Measurements from ENCODE around the gene GALNT13. TPM values are rescaled to one million over a fixed set of nuclear protein-coding genes. Genes with fewer than 3 reads are reported as not detected.
"Not testable (repeated sequence)": the region's sequence is repeated elsewhere in the genome, so short reads cannot be mapped to it uniquely, and the experiment has no call there.

GALNT13 gene
- total RNA-seq, 3 donors from 2014 or later: not detected

- not testable (repeated sequence) for DNase-seq; H3K4me3 Mint-ChIP-seq; H3K4me1 Mint-ChIP-seq (ENCODE audit: low read depth); ATAC-seq; H3K27me3 Mint-ChIP-seq (ENCODE audit: low read depth); H3K36me3 Mint-ChIP-seq (ENCODE audit: insufficient read depth)
- H3K9me3 Mint-ChIP-seq: peaks cover 13% of the 10 kb centered on the region
Observed at GRCh38 chr2:154471492-154471891, 599.8 kb downstream of the GALNT13 start.

- Mint-ChIP-seq H3K9me3 (peaks cover 6% of the 10 kb centered on the region), H3K4me1 (ENCODE audit: low read depth) (no peaks in the 10 kb centered on the region), H3K4me3 (no peak overlapping the region), H3K27me3 (ENCODE audit: low read depth) (no peaks in the 10 kb centered on the region), H3K36me3 (ENCODE audit: insufficient read depth) (no peaks in the 10 kb centered on the region)
- ATAC-seq (no peak), DNase-seq (no peak)
Observed at GRCh38 chr2:154477319-154477718, 605.6 kb downstream of the GALNT13 start.

GRCh38 chr2:154480521-154480920 lies 608.8 kb downstream of the GALNT13 start:
- H3K27me3 Mint-ChIP-seq (ENCODE audit: low read depth): no peaks in the 10 kb centered on the region
- no peaks in the 10 kb centered on the region for H3K4me1 Mint-ChIP-seq (ENCODE audit: low read depth)
- H3K9me3 Mint-ChIP-seq: peaks cover 4% of the 10 kb centered on the region
- DNase-seq: no peak
- no peak overlapping the region for H3K4me3 Mint-ChIP-seq
- no peaks in the 10 kb centered on the region for H3K36me3 Mint-ChIP-seq (ENCODE audit: insufficient read depth)
- ATAC-seq: no peak

DNA sequence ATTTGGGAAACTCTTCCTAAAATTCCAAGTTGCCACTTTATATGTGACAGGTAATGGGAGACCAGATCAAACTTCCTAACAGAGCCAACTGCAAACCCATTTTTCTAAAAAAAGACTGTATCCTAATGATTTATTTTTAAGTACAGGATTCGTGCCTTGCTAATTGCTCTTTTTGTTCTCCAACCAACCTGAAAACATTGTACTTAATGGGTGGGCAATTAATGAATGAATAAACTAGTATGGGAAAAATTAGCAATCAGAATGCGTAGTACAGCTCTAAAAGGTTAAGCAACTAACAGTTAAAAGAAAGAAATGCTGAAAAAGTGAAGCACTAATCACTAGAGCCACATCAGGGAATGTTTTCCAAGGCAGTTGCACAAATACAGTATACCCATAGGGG lies 609.6 kb downstream of the GALNT13 start:
- no peak for DNase-seq
- Mint-ChIP-seq H3K27me3 (ENCODE audit: low read depth) (no peaks in the 10 kb centered on the region), H3K4me1 (ENCODE audit: low read depth) (no peaks in the 10 kb centered on the region), H3K4me3 (no peak overlapping the region), H3K9me3 (no peaks in the 10 kb centered on the region), H3K36me3 (ENCODE audit: insufficient read depth) (no peaks in the 10 kb centered on the region)
- no peak for ATAC-seq

- peaks cover 7% of the 10 kb centered on the region for H3K9me3 Mint-ChIP-seq
- no peak overlapping the region for H3K4me3 Mint-ChIP-seq
- no peaks in the 10 kb centered on the region for H3K27me3 Mint-ChIP-seq (ENCODE audit: low read depth)
- H3K36me3 Mint-ChIP-seq (ENCODE audit: insufficient read depth): no peaks in the 10 kb centered on the region
- H3K4me1 Mint-ChIP-seq (ENCODE audit: low read depth): no peaks in the 10 kb centered on the region
- DNase-seq: no peak
- ATAC-seq: no peak
Observed at GRCh38 chr2:154484338-154485099, 612.8 kb downstream of the GALNT13 start.

DNA sequence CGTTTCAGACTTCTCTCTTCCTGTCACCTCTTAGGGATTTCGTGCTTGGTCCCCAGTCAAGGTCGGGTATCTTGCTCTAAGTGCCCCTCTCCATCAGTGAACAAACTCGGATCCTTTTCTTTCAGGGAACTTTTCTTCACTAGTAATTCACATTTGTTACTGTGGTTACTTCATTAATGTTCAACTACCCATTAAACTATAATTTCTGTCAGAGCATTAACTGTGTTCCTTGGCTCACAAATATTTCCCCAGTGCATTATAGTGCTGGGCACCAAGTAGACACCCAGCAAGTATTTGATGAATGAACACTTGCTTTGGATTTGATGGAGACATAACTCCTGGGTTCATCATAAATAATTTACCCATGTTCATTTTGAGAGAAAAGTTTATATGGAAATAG lies 617.1 kb downstream of the GALNT13 start:
- no peak for DNase-seq
- Mint-ChIP-seq H3K4me3 (no peak overlapping the region), H3K36me3 (ENCODE audit: insufficient read depth) (no peaks in the 10 kb centered on the region), H3K9me3 (peaks cover 12% of the 10 kb centered on the region), H3K4me1 (ENCODE audit: low read depth) (no peaks in the 10 kb centered on the region), H3K27me3 (ENCODE audit: low read depth) (no peaks in the 10 kb centered on the region)
- ATAC-seq: no peak

DNA sequence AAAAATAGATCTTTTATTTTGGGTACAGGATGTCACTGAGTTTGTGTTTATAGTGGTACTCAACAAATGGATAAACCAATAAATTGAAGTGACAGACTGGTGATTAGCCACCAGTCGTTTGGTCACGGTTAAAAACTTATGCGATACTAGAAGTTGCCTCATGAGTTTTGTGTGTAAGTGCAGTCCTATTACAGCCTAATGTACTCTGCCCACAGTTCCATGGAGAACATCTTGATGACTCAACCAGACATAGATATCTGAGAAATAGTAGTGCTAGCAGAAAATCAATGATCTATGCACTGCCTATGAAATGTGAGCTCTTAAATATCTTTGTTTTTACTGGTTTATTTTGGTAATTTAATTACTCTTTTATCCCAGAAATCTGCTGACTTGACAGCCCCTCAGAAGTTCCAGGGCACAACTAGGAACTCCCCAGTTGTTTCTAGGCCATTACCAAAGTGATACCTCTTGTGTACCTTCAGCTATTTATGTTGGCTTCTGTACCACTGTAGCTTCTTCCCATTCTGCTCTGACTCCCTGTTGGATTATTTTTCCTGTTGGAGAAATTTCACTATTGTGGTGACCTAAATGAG lies 617.6 kb downstream of the GALNT13 start:
- Mint-ChIP-seq H3K9me3 (peaks cover 14% of the 10 kb centered on the region), H3K27me3 (ENCODE audit: low read depth) (no peaks in the 10 kb centered on the region), H3K4me1 (ENCODE audit: low read depth) (no peaks in the 10 kb centered on the region), H3K4me3 (no peak overlapping the region), H3K36me3 (ENCODE audit: insufficient read depth) (no peaks in the 10 kb centered on the region)
- ATAC-seq: no peak
- no peak for DNase-seq

DNA sequence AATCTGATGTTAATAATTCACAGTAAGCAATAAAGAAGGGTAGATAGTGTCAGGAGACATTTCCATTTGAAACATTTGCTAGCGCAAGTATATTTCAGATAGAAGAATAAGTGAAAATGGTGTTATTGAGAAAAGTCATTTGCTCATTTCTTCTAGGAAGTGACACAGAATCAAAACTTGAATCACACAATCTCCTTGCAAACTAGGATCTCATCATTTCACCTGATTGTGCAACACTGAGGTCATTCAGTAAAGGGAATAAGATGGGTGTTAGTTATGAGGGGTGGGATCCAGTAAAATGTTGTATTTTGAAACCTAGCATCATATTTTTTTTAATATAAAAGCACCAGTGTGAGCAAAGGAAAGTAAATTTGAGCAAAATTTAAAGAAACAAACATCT lies 618.8 kb downstream of the GALNT13 start:
- DNase-seq (no peak), ATAC-seq (no peak)
- Mint-ChIP-seq H3K9me3 (peaks cover 20% of the 10 kb centered on the region), H3K4me1 (ENCODE audit: low read depth) (no peaks in the 10 kb centered on the region), H3K27me3 (ENCODE audit: low read depth) (no peaks in the 10 kb centered on the region), H3K4me3 (no peak overlapping the region), H3K36me3 (ENCODE audit: insufficient read depth) (no peaks in the 10 kb centered on the region)

DNA sequence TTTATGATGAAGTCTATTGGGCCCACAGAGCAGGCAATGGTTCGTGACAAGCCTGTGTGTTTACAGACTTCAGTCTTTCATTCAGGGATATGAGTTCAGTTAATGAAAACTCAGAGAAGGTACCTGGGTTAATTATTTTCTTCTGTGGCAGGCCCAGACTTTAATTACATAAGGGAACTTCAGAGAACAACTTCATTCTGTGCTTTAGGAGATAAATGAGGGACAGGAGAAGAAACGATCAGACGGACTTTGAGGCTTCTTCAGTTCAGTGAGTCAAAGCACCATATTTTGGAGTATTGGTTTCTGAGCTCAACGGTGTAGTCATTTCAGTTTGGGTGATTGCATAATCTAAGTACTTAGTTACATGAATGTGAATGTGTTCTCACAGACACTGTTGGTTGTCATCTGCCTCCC lies 623.7 kb downstream of the GALNT13 start:
- no peak for DNase-seq
- no peak overlapping the region for H3K4me3 Mint-ChIP-seq
- no peaks in the 10 kb centered on the region for H3K27me3 Mint-ChIP-seq (ENCODE audit: low read depth)
- no peak for ATAC-seq
- no peaks in the 10 kb centered on the region for H3K4me1 Mint-ChIP-seq (ENCODE audit: low read depth)
- peaks cover 13% of the 10 kb centered on the region for H3K9me3 Mint-ChIP-seq
- no peaks in the 10 kb centered on the region for H3K36me3 Mint-ChIP-seq (ENCODE audit: insufficient read depth)

GRCh38 chr2:154497019-154497418 lies 625.3 kb downstream of the GALNT13 start:
- H3K4me3 Mint-ChIP-seq: no peak overlapping the region
- peaks cover 16% of the 10 kb centered on the region for H3K9me3 Mint-ChIP-seq
- ATAC-seq (no peak), DNase-seq (no peak)
- H3K27me3 Mint-ChIP-seq (ENCODE audit: low read depth): no peaks in the 10 kb centered on the region
- H3K36me3 Mint-ChIP-seq (ENCODE audit: insufficient read depth): no peaks in the 10 kb centered on the region
- no peaks in the 10 kb centered on the region for H3K4me1 Mint-ChIP-seq (ENCODE audit: low read depth)

Measured in activated T-cell treated with anti-CD3 and anti-CD28 coated beads, Interleukin-2, amount 50 U/mL, for 4 hours (primary cell).